GM23248 (cell line): ENCODE measurements around the gene FOXN1.

Experiments used
- EZH2 ChIP-seq: fragments of 200-600 bp; sonication (generic); IDR thresholded peaks from 2 replicates; pipeline ENCODE4 v1.6.1; 2018; ENCODE audit warnings: antibody characterized with exemption, mild to moderate bottlenecking; ENCODE audit not compliant: insufficient read depth, poor library complexity, severe bottlenecking
- EZH2phosphoT487 ChIP-seq: fragments of 200-600 bp; sonication (generic); IDR thresholded peaks from 2 replicates; pipeline ENCODE4 v1.6.1; 2018; ENCODE audit warnings: antibody characterized with exemption, moderate library complexity, mild to moderate bottlenecking, low read depth; ENCODE audit not compliant: insufficient read depth

- TF ChIP-seq EZH2phosphoT487 (no peak), EZH2 (no peak)
Measured at GRCh38 chr17:28573966-28574480, 67.9 kb downstream of the FOXN1 start.
